Stimulated activated CD4-positive, alpha-beta T cell treated with anti-CD3 and anti-CD28 coated beads, Interleukin-15, amount 100 ng/mL, for 48 hours (primary cell): Measurements from ENCODE around the gene KLHDC10.
"Not testable (repeated sequence)": the region's sequence is repeated elsewhere in the genome, so short reads cannot be mapped to it uniquely, and the experiment has no call there.

Experiments
- DNase-seq, 2 donors: peaks; one replicate each; pipeline ENCODE4 v3.0.0-alpha.2; 2020; ENCODE audit warnings: low read depth in 2 of 2

The KLHDC10 gene, protein sequence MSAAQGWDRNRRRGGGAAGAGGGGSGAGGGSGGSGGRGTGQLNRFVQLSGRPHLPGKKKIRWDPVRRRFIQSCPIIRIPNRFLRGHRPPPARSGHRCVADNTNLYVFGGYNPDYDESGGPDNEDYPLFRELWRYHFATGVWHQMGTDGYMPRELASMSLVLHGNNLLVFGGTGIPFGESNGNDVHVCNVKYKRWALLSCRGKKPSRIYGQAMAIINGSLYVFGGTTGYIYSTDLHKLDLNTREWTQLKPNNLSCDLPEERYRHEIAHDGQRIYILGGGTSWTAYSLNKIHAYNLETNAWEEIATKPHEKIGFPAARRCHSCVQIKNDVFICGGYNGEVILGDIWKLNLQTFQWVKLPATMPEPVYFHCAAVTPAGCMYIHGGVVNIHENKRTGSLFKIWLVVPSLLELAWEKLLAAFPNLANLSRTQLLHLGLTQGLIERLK

GRCh38 chr7:130069978-130070860 is at the start of gene KLHDC10:
KLHDC10 (plus strand) TSS chr7:130070534; CDS start chr7:130070644, 110 bp downstream.
- DNase-seq = peak; percentile 89 to 91

- DNase-seq = no peak
Observed at GRCh38 chr7:130021105-130021834, 49.1 kb upstream of the KLHDC10 start.

DNA sequence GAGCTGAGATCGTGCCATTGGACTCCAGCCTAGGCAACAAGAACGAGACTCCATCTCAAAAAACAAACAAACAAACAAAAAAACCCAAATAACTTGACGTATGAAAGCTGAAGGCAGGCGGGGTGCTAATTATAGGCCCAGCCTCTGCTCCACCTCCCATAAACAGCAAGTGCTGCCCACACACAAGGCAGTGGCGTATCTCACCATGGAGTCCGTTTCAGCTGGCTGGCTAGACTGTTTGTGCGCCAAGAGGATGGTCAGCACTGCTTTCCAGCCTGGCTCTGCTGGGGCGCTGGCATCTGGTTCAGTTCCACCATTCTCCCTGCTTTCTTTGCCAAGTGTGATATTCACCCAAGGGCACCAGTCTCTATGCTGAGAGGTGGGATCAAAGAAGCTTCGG is 48.2 kb upstream of the KLHDC10 start:
- DNase-seq = no peak

DNA sequence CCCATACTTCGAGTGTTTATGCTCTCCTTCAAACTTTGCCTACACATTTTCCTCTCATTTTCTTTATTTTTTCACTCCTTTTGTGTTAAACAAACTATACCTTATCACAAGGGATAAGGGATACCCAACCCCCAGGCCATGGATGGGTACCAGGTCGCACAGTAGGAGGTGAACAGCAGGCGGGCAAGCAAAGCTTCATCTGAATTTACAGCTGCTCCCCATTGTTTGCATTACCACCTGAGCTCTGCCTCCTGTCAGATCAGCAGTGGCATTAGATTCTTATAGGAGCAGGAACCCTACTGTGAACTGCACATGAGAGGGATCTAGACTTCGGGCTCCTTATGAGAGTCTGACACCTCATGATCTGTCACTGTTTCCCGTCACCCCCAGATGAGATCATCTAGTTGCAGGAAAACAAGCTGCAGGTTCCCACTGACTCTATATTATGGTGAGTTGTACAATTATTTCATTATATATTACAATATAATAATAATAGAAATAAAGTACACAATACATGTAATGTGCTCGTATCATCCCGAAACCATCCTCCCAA is 47.6 kb upstream of the KLHDC10 start:
- DNase-seq = no peak

- no peak for DNase-seq
Observed at GRCh38 chr7:130024390-130024789, 45.9 kb upstream of the KLHDC10 start.

DNA sequence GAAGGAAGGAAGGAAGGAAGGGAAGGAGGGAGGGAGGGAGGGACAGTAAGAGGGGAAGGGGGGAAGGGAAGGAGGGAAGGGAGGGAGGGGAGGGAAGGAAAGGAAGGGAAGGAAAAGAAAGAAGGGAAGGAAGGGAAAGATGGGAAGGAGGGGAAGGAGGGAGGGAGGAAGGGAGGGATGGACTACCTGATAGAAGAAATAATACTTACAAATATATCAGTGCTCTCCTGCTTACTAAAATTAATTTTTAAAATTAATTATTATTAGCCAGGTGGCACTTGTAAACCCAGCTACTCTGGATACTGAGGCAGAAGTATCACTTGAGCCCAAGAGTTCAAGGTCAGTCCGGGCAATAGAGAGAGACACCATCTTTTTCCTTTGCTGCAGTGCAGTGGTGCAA is 37.6 kb upstream of the KLHDC10 start:
- no peak for DNase-seq

GRCh38 chr7:130037703-130038102 is 32.6 kb upstream of the KLHDC10 start:
- DNase-seq = no peak

GRCh38 chr7:130040576-130040975 is 29.8 kb upstream of the KLHDC10 start:
- no peak for DNase-seq

DNA sequence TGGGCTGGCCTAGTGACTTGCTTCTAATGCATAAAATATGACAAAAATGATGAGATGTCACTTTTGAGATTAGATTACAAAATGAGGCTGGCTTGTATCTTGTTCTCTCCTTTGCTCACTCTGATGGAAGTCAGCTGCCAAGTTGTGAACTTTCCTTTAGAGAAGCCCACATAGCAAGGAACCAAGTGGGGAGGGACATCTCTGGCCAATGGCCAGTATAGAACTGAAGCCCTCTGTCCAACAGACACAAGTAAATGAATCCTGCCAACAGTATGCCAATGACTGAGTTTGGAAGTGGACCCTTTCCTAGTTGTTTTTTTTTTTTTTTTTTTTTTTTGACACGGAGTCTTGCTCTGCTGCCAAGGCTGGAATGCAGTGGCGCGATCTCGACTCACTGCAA is 22.5 kb upstream of the KLHDC10 start:
- no peak for DNase-seq

DNA sequence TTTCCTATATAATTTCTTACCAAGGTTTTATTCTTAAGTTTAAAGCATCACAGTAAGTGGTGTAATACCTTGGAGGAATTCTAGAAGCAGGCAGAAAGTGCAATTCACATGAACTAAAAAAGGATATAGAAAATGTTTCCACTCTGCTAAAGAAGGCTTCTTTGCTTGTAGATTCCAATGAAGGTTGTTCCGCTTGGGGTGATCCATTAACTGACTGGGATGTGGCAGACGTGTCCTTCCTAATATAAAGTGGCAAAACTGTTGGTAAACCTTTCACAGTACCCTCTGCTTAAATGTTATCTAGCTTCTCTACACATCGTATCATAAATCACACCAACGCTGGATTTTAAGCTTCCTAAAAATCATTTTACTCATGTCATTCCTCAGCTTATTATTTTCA is 21.4 kb upstream of the KLHDC10 start:
- no peak for DNase-seq

- DNase-seq = not testable (repeated sequence)
Observed at GRCh38 chr7:130052250-130052649, 18.1 kb upstream of the KLHDC10 start.

DNA sequence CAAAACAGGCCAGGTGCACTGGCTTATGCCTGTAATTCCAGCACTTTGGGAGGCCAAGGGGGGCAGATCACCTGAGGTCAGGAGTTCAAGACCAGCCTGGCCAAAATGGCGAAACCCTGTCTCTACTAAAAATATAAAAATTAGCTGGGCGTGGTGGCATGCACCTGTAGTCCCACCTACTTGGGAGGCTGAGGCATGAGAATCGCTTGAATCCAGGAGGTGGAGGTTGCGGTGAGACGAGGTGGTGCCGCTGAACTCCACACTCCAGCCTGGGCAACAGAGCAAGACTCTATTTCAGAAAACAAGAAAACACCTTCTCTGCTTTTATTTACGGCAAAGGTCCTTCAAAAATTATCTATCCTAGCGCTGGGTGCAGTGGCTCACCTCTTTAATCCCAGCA is 15.1 kb upstream of the KLHDC10 start:
- DNase-seq = not testable (repeated sequence)

- DNase-seq = no peak
Observed at GRCh38 chr7:130062246-130062645, 8.1 kb upstream of the KLHDC10 start.

DNA sequence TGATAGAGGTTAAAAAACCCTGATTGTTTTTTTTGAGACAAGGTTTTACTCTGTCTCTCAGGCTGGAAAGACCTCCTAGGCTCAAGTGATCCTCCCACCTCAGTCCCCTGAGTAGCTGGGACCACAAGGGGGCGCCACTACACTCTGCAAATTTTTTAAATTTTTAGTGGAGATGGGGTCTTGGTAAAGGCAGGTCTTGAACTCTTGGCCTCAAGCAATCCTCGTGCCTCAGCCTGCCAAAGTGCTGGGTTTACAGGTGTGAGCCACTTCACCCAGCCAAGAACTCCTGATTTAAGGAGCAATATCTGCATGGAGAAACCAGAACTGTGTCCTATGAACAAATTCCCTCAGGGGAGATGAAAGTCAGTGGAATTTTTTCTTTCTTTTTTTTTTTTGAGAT is 7.3 kb upstream of the KLHDC10 start:
- peak; percentile 55 to 75 for DNase-seq

- not testable (repeated sequence) for DNase-seq
Observed at GRCh38 chr7:130064580-130064926, 5.8 kb upstream of the KLHDC10 start.

GRCh38 chr7:130065500-130066152 is 4.7 kb upstream of the KLHDC10 start:
- no peak for DNase-seq

DNA sequence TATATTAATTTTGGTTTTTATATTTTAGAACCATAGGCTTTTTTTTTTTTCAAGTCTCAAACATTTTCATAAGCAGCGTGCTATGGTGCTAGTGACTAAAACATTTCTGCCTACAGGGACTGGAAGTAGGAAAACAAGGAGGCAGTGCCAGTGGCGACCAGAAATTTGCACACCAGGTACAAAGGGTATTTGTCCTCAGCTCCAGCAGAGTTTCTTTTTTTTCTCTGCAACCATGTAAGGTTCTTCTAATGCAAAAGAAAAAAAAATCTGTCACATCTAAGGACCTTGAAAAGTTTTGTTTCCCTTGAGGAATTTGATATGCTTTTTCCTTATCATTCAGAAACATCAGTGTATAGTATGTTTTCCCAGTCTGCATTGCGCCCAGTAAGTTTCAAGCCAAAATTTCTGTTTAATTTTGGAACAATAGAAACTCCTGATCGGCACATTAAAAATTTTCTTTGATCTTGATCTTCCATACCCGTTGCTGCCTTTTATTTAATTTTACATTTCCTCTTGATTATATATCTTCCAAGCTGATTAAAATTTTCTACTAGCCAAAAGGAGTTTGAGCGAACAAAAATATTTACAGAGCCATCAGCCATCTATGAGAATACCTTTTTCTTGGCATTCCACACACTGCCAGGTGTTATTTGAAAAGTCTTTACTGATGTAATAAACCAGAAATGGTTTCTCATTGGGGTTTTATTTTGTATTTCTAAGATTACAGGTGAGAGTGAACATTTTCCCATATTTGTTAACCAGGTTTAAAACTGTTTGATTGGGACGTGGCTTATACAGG is 956 bp upstream of the KLHDC10 start:
- no peak for DNase-seq

DNA sequence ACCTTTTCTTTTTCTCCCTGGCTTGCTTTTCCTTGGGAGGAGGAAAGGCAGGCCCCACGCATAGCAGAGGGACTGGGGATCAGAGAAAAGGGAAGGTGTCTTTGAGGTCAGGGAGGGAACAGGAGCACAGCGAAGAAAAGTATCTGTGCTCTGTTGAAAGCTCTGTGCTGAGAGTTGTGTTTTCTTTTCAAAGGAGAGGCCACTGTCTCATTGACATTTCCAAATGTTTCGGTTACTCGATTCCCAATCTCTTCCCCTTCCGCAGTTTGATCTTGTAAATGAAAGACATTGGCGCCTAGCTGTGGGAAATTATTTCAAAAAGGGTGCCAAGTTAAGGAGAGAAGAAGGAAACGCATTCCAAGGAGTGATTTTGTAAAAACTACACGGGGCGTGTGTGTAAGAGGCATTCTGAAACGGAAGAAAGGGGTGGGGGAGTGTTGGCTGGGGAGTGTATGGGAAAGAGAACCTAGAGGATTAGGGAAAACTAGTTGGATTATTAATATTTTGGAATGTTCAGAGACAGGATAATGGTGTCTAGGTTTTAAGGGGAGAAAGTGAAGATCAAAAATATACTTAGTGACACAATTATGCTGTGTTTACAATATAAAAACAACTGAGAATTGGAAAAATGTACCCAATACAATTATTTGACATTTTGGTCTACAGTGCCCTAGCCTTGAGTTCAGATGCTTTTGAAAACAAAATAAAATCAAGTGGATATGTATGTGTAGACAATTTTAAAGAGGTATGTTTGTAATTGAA is 708 bp downstream of the KLHDC10 start:
- no peak for DNase-seq

- peak; percentile 32 to 38 for DNase-seq
Observed at GRCh38 chr7:130071701-130072622, 1.6 kb downstream of the KLHDC10 start.
